Islet of Langerhans (tissue), 1 donor: ENCODE data around the gene GPR157.
"Not testable (repeated sequence)": the region's sequence is repeated elsewhere in the genome, so short reads cannot be mapped to it uniquely, and the experiment has no call there.

Experiments
- FAIRE-seq: peaks from one replicate; lab custom pipeline; 2011; peaks lifted over from hg19 to GRCh38; lab: Jason Lieb, UNC

The GPR157 gene, protein sequence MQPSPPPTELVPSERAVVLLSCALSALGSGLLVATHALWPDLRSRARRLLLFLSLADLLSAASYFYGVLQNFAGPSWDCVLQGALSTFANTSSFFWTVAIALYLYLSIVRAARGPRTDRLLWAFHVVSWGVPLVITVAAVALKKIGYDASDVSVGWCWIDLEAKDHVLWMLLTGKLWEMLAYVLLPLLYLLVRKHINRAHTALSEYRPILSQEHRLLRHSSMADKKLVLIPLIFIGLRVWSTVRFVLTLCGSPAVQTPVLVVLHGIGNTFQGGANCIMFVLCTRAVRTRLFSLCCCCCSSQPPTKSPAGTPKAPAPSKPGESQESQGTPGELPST

GRCh38 chr1:9128520-9129265, at the start of gene GPR157:
GPR157 (minus strand) TSS chr1:9129102; CDS start chr1:9129027, 75 bp downstream.
- no peak for FAIRE-seq

GRCh38 chr1:9174762-9175161, 45.9 kb upstream of the GPR157 start:
- FAIRE-seq: no peak

- no peak for FAIRE-seq
Observed at GRCh38 chr1:9174243-9174642, 45.3 kb upstream of the GPR157 start.

- no peak for FAIRE-seq
Observed at GRCh38 chr1:9169601-9170137, 40.8 kb upstream of the GPR157 start.

DNA sequence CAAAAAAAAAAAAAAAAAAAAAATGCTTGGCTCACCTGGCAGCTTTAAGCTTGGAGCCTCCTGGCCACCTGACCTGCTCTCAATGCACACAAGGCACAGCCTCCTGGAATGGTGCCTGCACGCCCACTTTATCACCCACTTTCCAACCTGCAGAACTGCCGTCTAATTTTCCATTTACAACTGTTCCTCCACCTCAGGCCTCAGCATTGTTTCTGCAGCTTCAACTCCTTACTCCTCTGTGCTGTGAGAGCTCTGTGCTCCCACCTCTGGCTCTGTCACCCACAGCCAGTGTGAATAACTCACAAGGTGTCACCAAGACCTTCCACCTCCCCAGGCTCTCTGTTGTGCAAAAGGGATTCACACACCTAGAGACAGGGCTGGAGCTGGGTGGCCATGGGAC, 38.7 kb upstream of the GPR157 start:
- no peak for FAIRE-seq

DNA sequence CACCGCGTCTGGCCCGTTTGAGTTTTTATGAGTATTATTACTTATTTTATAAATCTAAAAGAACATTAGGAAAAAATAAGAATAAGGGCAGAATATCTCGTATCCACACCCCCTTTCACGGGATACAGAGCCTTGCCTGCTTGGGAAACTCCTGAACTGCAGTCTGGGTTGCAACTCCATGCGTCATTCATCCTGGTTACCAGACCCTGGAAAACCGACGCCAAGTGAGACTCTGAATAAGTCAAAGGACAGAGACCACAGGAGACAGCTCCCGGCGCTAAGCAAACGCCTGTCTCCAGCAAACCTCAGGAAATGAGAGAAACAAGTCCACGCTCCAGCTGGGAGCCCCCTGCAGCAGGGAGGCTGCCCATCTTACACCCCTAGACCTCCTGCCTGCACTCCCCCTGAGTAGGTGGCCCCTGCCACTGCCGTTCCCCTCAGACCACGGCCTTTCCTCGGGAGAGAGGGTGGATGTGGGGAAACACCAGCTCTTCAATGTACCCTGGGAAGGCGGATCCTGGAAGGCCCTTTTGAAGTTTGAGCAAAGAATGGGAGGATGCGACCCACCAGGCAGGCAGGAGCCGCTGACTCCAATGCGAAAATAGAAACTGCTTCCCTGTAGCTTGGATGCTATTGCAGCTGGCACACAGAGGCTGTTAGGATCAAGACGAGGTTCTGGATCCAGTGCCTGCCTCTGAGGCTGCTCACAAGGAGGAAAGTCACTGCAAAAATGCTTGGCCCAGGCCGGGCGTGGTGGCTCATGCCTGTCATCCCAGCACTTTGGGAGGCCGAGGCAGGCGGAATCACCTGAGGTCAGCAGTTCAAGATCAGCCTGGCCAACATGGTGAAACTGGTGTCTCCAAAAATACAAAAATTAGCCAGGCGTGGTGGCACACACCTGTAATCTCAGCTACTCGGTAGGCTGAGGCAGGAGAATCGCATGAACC, 37.7 kb upstream of the GPR157 start:
- FAIRE-seq: no peak

- no peak for FAIRE-seq
Observed at GRCh38 chr1:9165396-9165795, 36.5 kb upstream of the GPR157 start.

DNA sequence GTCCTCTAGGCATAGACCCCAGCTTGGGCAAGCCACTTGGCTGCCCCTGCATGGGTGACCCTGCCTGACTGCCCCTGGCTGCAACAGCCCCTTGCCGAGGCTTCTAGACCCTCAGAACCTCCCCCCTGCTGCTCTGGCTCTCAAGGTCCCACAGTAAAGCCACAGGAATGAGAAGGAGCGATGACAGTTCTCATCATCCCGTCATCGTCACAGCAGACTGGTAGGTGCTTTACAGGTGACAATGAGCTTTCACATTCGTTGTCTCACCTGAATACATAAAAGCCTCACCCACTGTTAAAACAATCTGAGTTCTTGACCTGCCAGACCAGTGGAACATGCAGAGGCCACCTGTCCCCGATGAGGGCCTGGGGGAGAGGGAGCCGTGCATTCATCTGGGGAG, 36.0 kb upstream of the GPR157 start:
- no peak for FAIRE-seq

- FAIRE-seq: no peak
Observed at GRCh38 chr1:9164532-9164900, 35.6 kb upstream of the GPR157 start.

- FAIRE-seq: no peak
Observed at GRCh38 chr1:9161963-9162362, 33.1 kb upstream of the GPR157 start.

- FAIRE-seq: no peak
Observed at GRCh38 chr1:9161342-9161741, 32.4 kb upstream of the GPR157 start.

DNA sequence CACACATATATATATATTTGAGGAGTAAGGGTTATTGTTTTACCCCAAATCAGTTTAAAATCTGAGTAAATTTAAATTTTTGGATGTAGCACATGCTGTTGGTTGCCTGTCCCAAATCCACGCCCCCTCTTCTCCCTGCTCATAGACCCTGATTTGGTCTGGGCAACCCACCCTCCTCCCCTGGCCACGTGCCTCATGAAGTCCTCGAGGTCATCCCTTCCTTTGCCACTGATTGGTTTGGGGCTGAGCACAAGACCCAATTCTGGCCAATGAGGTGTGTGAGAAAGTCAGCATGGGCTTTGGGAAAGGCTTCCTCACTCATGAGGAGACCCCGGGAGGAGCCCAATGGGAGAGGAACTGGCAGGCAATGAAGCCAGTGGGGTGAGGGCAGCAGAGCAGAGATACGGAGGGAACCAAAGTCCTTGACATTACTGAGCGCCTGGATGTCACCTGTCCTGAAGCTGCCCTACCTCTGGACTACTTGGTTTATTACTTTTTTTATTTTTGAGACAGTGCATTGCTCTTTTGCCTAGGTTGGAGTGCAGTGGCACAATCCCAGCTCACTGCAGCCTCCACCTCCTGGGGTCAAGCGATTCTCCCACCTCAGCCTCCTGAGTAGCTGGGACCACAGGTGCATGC, 31.3 kb upstream of the GPR157 start:
- no peak for FAIRE-seq

DNA sequence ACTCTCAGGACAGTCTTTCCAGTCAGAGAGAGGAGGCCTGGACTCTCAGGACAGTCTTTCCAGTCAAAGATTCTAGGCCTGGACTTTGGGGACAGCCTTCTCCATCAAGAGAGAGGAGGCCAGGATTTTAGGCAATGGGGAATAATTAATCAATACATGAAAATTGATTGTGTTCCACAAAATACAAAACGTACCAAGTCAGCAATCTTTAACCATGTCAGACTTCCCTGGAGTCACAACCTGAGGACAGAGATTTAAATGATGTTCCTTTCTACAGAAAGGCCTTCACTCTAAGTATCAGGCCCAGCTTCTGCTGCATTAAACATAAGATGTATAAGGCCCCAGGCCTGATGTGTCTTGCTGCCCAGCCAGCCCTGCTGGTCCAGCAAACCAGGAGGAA, 27.0 kb upstream of the GPR157 start:
- FAIRE-seq: no peak

DNA sequence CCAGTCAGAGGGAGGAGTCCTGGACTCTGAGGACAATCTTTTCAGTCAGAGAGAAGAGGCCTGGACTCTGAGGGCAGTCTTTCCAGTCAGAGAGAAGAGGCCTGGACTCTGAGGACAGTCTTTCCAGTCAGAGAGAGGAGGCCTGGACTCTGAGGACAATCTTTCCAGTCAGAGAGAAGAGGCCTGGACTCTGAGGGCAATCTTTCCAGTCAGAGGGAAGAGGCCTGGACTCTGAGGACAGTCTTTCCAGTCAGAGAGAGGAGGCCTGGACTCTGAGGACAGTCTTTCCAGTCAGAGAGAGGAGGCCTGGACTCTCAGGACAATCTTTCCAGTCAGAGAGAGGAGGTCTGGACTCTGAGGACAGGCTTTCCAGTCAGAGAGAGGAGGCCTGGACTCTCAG, 26.5 kb upstream of the GPR157 start:
- not testable (repeated sequence) for FAIRE-seq

- no peak for FAIRE-seq
Observed at GRCh38 chr1:9153152-9153551, 24.2 kb upstream of the GPR157 start.

- no peak for FAIRE-seq
Observed at GRCh38 chr1:9152535-9152934, 23.6 kb upstream of the GPR157 start.

- no peak for FAIRE-seq
Observed at GRCh38 chr1:9151328-9151860, 22.5 kb upstream of the GPR157 start.

- no peak for FAIRE-seq
Observed at GRCh38 chr1:9150582-9151327, 21.9 kb upstream of the GPR157 start.

DNA sequence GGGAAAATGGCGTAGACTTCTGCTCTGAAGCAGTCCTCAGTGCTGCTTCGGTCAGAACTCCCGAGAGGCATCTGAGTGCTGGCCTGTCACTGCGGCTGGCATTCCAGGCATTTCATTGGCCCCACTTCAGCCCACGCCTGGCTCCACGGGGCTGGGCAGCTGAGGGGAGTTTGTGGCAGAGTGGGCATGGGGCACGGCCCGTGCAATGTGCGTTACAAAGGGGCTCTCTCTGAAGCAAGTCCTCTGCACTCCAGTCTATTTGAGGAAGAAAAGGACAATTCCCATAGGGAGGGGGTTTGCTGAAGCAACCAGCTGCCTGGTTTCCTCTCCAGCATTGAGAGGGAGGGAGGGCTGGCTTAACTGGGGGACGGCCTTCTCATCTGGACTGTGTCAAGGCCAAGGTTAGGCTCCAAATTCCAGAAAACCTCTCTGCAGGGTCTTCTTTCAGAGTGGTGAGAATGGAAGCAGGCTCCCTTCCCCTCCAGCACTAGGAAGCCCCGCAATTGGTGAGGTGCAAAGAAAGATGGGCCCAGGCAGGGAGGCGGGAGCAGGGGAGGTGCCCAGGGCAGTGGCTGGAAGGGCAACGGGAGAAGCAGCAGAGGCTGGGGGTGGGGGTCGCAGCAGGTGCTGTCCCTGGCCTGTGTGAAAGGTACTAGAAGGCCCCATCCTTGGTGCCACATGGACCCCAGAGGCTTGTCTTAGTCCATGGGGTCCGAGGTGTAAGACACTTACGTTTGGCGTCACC, 21.1 kb upstream of the GPR157 start:
- FAIRE-seq: no peak

GRCh38 chr1:9149151-9149550, 20.2 kb upstream of the GPR157 start:
- no peak for FAIRE-seq
